ENCODE data around the gene BRINP3. TPM values are rescaled to one million over a fixed set of nuclear protein-coding genes. Genes with fewer than 3 reads are reported as not detected.
"Not testable (repeated sequence)": the region's sequence is repeated elsewhere in the genome, so short reads cannot be mapped to it uniquely, and the experiment has no call there.

The BRINP3 gene
- polyA plus RNA-seq, 4 donors, result 2.4 to 7.2 (median 3.9) TPM

GRCh38 chr1:190126728-190127127, 350.9 kb downstream of the BRINP3 start:
- DNase-seq (ENCODE audit: low read depth in 4 of 4, low spot score in 3 of 4), result no peak

GRCh38 chr1:190124068-190124467, 353.6 kb downstream of the BRINP3 start:
- no peak for DNase-seq (ENCODE audit: low read depth in 4 of 4, low spot score in 3 of 4)

- not testable (repeated sequence) for DNase-seq (ENCODE audit: low read depth in 4 of 4, low spot score in 3 of 4)
Observed at GRCh38 chr1:190120564-190120963, 357.1 kb downstream of the BRINP3 start.

GRCh38 chr1:190119683-190120082, 358.0 kb downstream of the BRINP3 start:
- no peak for DNase-seq (ENCODE audit: low read depth in 4 of 4, low spot score in 3 of 4)

GRCh38 chr1:190116921-190117320, 360.7 kb downstream of the BRINP3 start:
- DNase-seq (ENCODE audit: low read depth in 4 of 4, low spot score in 3 of 4), result no peak

- DNase-seq (ENCODE audit: low read depth in 4 of 4, low spot score in 3 of 4), result no peak
Observed at GRCh38 chr1:190104961-190105360, 372.7 kb downstream of the BRINP3 start.

- no peak for DNase-seq (ENCODE audit: low read depth in 4 of 4, low spot score in 3 of 4)
Observed at GRCh38 chr1:190102757-190103326, 374.8 kb downstream of the BRINP3 start.

GRCh38 chr1:190101756-190102155, 375.9 kb downstream of the BRINP3 start:
- no peak for DNase-seq (ENCODE audit: low read depth in 4 of 4, low spot score in 3 of 4)

- DNase-seq (ENCODE audit: low read depth in 4 of 4, low spot score in 3 of 4), result no peak
Observed at GRCh38 chr1:190098756-190099155, 378.9 kb downstream of the BRINP3 start.

- DNase-seq (ENCODE audit: low read depth in 4 of 4, low spot score in 3 of 4), result no peak
Observed at GRCh38 chr1:190098107-190098506, 379.6 kb downstream of the BRINP3 start.

- no peak for DNase-seq (ENCODE audit: low read depth in 4 of 4, low spot score in 3 of 4)
Observed at GRCh38 chr1:190095596-190095995, 382.1 kb downstream of the BRINP3 start.

- DNase-seq (ENCODE audit: low read depth in 4 of 4, low spot score in 3 of 4), result no peak
Observed at GRCh38 chr1:190084552-190084951, 393.1 kb downstream of the BRINP3 start.

- DNase-seq (ENCODE audit: low read depth in 4 of 4, low spot score in 3 of 4), result no peak
Observed at GRCh38 chr1:190068304-190068703, 409.4 kb downstream of the BRINP3 start.

GRCh38 chr1:190067592-190067991, 410.1 kb downstream of the BRINP3 start:
- no peak for DNase-seq (ENCODE audit: low read depth in 4 of 4, low spot score in 3 of 4)

GRCh38 chr1:190066011-190066410, 411.7 kb downstream of the BRINP3 start:
- no peak for DNase-seq (ENCODE audit: low read depth in 4 of 4, low spot score in 3 of 4)

- DNase-seq (ENCODE audit: low read depth in 4 of 4, low spot score in 3 of 4), result no peak
Observed at GRCh38 chr1:190049314-190049713, 428.4 kb downstream of the BRINP3 start.

Data from left renal pelvis (tissue), 4 donors.